GM12891 (cell line): Measurements from ENCODE around the gene MCTP1.

Experiments used
- POLR2A ChIP-seq: IDR thresholded peaks from 2 replicates; pipeline ENCODE4 v1.6.1; 2011; ENCODE audit warnings: low read depth, low read length, control low read depth
- POLR2AphosphoS5 ChIP-seq: IDR thresholded peaks from 2 replicates; pipeline ENCODE4 v1.6.1; 2011; ENCODE audit warnings: low read depth, low read length, control low read depth

DNA sequence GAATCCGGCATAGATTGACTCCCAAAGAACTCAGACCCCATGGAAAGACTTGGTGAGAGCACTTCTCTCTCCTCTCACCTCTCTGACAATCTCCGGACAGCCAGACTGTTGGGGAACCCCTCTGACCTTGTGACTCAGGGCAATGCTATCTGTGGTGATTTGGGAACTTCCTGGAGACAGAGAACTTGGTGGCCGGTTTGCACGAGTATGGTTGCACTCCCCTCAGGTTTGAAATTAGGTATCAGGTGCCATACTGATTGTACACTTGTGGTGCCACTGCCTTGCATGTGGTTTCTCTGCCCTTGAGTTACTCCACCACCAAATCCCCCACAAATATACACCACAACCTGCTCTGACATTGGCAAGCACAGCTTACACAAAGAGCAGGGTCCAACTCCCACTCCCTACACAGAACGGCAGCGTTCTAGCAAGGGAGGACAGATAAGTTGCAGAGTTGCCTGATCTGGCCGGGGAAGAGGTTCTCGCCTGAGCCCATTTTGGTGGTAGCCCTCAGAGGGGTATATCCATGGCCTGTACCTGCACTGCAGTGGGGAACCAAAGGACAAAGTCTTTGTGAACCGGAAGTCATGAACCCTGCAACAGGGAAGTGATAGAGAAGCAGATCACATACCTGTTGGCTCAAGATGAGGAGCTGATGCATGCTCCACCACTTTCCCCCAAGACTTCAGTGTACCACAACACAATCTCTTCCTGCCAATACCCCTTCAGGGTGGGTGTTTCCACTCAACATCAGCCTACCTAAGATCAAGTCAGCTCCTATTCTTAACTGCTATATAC is 255.1 kb downstream of the MCTP1 start:
- TF ChIP-seq POLR2A: no peak
- TF ChIP-seq POLR2AphosphoS5: no peak
